Ascending aorta (tissue), 2 donors: ENCODE measurements around the gene CCDC146. TPM values are rescaled to one million over a fixed set of nuclear protein-coding genes. Genes with fewer than 3 reads are reported as not detected.
"Not testable (repeated sequence)": the region's sequence is repeated elsewhere in the genome, so short reads cannot be mapped to it uniquely, and the experiment has no call there.

Source experiments
- DNase-seq, 2 donors: peaks; one replicate each; pipeline ENCODE4 v3.0.0-alpha.2; 2019; ENCODE audit warnings: low spot score in 2 of 2
- H3K27ac ChIP-seq, 2 donors: fragments of 200-600 bp; sonication (generic); one replicate each; pipeline ENCODE4 v1.5.1; 2016 to 2017; ENCODE audit warnings: mild to moderate bottlenecking in 1 of 2
- H3K27me3 ChIP-seq: fragments of 200-600 bp; sonication (generic); one replicate; pipeline ENCODE4 v1.5.1; 2017
- H3K36me3 ChIP-seq, 2 donors: fragments of 200-600 bp; sonication (generic); one replicate each; pipeline ENCODE4 v1.5.1; 2016
- H3K4me1 ChIP-seq, 2 donors: fragments of 200-600 bp; sonication (generic); one replicate each; pipeline ENCODE4 v1.5.1; 2016 to 2017; ENCODE audit warnings: mild to moderate bottlenecking in 1 of 2
- H3K4me3 ChIP-seq, 2 donors: fragments of 200-600 bp; sonication (generic); one replicate each; pipeline ENCODE4 v1.5.1; 2016 to 2017; ENCODE audit warnings: mild to moderate bottlenecking in 1 of 2
- H3K9me3 ChIP-seq, 2 donors: fragments of 200-600 bp; sonication (generic); one replicate each; pipeline ENCODE4 v1.5.1; 2016
- CTCF ChIP-seq, 3 experiments: fragments of 200-600 bp in 2 of 3; fragments of 450-650 bp in 1 of 3; sonication (generic) in 2 of 3; IDR thresholded peaks; one replicate each; pipeline ENCODE4 v1.5.1; 2016 to 2019; ENCODE audit warnings: antibody characterized with exemption in 3 of 3, mild to moderate bottlenecking in 1 of 3, moderate library complexity in 1 of 3
- intact Hi-C: fragments of 100-400 bp; cut with DNase I; formaldehyde crosslinking; loops from one replicate; pipeline ENCODE4 v1.15.1; 2023
- total RNA-seq: library from RNA; depleted of rRNA; stranded (reverse); fragments of >200 nt; gene quantifications from one replicate; pipeline ENCODE4 v1.1.0, GENCODE V29; 2016

The CCDC146 gene
- total RNA-seq, 1 donor from 2014 or later, result 9.2 TPM

DNA sequence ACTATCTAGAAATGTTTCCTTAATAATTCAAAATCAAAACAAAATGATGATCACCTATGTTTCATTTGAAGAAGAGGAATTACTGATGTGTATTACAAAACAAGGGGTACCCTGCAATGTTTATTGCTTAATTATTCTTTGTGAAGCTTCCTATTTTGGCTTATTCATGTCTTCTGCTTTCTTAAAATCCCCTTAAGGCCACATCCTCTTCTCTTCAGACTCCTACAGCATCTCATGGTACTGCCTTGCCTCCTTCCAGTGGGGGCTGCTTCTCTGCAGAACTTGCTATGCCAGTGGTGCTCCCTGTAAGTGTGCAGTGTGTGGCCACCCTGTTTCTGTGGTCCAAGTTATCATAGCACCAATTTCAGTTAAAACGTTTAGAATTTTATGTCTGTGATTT is 35.0 kb downstream of the CCDC146 start:
- Histone ChIP-seq H3K4me1 (peaks cover 0 to 7% of the 10 kb centered on the region in 2 donors), H3K9me3 (no peaks in the 10 kb centered on the region), H3K27me3 (no peaks in the 10 kb centered on the region), H3K27ac (no peak overlapping the region), H3K36me3 (no peaks in the 10 kb centered on the region), H3K4me3 (no peak overlapping the region)
- no peak for DNase-seq
- no peak for TF ChIP-seq CTCF (IDR thresholded peaks at IDR 0.05)
- intact Hi-C loops, result no loop called here

DNA sequence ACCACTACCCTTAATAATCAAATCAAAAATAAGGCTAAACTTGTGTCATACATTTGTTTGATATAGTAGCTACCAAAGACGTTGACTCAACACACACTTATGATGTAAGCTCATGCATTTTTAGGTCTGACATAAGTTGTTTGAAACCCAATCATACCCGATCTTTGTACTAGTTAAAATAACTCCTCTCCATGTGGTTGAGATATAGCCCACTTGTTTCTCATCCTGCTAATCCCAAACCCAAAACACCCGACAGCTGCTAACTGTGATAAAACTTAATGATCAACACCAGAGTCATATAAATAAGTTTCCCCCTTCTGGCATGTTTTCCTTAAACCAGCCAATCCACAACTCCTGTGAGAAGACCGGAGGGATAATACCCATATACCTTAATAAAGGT is 48.7 kb downstream of the CCDC146 start:
- H3K4me3 ChIP-seq, intact Hi-C loops, H3K27ac ChIP-seq, H3K4me1 ChIP-seq, H3K36me3 ChIP-seq, H3K27me3 ChIP-seq, H3K9me3 ChIP-seq, DNase-seq: not testable (repeated sequence)

DNA sequence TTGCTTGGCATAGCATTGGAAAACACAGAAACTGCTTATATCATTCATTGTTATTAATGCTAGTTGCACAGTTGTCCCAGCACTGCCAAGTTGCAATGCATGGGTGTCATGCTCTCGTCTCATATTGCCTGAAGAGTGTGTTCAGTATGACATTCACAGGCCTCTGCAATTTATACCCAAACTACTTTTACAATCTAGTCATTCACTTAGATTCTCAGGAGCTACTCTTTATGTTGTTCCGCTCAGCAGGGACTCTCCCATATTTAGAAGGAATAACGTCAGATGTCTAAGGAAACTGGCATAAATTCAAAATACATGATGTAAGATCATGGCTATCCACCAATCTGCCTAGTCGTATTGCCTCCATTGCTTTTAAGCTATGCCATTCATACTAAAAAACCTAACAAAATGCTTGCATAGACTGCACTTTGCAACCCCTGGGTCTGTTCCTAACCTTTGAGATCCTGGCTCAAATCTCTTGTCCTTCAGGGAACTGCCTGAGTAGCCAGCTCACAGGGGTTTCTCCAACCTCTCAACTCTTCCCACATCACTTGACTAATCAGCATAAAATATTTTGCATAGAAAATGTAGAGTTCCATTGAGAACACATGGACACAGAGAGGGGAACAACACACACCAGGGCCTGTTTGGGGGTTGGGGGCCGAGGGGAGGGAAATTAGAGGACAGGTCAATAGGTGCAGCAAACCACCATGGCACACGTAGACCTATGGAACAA is 50.2 kb downstream of the CCDC146 start:
- H3K4me1 ChIP-seq, H3K4me3 ChIP-seq, intact Hi-C loops, H3K9me3 ChIP-seq, H3K27ac ChIP-seq, H3K27me3 ChIP-seq, H3K36me3 ChIP-seq, DNase-seq: not testable (repeated sequence)

DNA sequence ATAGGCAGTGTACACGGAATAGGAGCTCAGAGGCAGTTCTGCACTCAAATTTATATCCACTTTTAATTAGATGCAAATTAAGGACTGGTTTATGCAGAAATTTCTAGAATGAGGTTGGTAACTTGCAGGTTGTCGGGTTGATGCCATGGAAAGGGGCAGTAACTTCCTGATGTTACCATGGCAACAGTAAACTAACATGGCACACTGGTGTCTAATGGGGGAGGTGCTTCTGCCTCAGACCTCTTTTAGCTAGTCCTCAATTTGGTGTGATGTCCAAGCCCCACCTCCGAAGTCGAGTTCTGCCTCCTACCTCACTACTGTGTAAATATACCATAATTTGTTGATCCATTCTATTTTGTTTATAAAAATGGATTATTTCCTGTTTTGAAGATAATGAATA is 52.0 kb downstream of the CCDC146 start:
- intact Hi-C loops, H3K4me1 ChIP-seq, H3K27me3 ChIP-seq, H3K4me3 ChIP-seq, DNase-seq, H3K36me3 ChIP-seq, H3K9me3 ChIP-seq: not testable (repeated sequence)
- peak overlapping the region; percentile 69 to 80 for H3K27ac ChIP-seq

DNA sequence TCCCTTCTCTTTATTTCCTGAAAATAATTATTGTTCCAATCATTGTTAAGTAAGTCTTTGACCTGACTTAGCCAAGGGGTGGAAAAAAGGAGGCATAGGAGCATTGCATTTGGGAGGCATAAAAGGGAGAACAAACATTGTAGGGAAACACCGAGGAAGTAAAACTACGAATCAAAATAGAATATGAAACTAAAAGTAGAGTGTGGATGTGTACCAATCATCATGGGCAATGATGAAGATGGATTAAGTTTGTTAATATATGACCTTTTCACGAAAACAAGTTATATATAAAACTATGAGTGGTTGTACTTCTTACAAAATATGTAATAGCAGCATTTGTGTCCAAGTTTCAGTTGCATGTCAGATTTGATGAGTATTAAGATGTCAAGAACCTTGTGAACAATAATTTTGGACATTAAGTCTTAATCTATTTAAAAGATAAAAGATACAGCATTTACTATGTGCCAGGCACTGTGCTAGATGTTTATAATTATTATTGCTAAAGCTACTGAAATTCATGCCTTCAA is 52.9 kb downstream of the CCDC146 start:
- intact Hi-C loops, H3K4me1 ChIP-seq, H3K9me3 ChIP-seq, H3K36me3 ChIP-seq, H3K27me3 ChIP-seq, DNase-seq, H3K4me3 ChIP-seq: not testable (repeated sequence)
- H3K27ac ChIP-seq, result peak overlapping the region; percentile 81 to 91

- H3K4me3 ChIP-seq, result peak overlapping the region in 1 of 2 donors; percentile 35
- intact Hi-C loops, H3K27me3 ChIP-seq, H3K4me1 ChIP-seq, DNase-seq, H3K9me3 ChIP-seq, H3K36me3 ChIP-seq: not testable (repeated sequence)
- peak overlapping the region; percentile 81 to 91 for H3K27ac ChIP-seq
Measured at GRCh38 chr7:77177321-77177904, 55.0 kb downstream of the CCDC146 start.

DNA sequence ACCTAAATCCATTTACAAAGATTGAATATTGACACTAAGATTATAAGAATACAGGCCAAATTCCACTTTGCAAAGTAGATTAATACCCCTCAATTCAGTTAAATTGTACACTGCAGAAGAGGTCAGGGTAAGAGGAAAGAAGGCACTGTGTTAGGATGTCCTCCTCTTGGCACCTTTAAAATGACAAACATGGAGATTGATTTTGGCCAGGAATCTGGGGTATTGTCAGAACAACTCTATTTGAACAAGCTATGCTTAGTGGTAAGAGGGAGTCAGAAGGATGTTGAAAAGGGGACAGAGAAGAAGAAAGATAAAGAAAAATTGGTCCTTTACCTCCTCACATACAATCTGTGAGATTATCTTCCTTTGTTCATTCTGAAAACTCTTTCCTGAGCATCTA is 55.6 kb downstream of the CCDC146 start:
- DNase-seq, H3K4me3 ChIP-seq, H3K9me3 ChIP-seq, H3K27me3 ChIP-seq, H3K36me3 ChIP-seq, intact Hi-C loops, H3K4me1 ChIP-seq: not testable (repeated sequence)
- peak overlapping the region; percentile 81 to 91 for H3K27ac ChIP-seq

DNA sequence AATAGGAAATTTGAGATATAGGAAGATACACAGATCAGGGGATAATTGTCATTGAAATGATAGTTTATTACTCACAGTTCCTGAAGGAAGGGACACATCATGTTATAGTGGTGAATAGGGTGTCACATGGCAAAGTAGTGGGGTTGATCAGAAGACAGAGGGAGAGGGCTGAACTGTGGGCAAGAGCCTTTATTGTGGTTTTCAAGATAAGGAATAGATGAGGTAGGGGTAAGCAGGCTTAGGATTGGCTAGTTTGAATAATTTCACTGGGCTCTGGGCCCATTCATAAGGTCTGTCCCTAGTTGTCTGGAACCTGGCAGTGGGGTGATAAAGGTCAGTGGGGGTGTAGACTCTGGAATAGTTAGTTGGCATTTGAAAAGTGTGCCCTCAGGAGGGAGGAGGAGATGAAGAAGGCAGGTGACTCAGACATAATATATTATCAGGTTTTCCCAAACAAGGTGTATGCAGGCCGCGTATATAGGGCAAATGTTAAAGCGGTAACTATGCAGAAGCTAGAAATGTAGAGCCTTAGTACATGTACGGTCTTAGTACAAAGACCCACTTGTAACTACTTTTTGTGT is 58.7 kb downstream of the CCDC146 start:
- no peak overlapping the region for H3K4me3 ChIP-seq
- peak overlapping the region in 1 of 2 donors; percentile 48 for H3K27ac ChIP-seq
- DNase-seq, result no peak
- no peaks in the 10 kb centered on the region for H3K36me3 ChIP-seq
- intact Hi-C loops, result loop anchor here (5.0 kb wide), 1 partner anchor 146 kb away; no protein-coding TSS in a partner anchor
- no peaks in the 10 kb centered on the region for H3K9me3 ChIP-seq
- no peak for TF ChIP-seq CTCF (IDR thresholded peaks at IDR 0.05)
- H3K27me3 ChIP-seq, result no peaks in the 10 kb centered on the region
- peaks cover 0 to 20% of the 10 kb centered on the region in 2 donors for H3K4me1 ChIP-seq
